GM21717 (cell line): Measurements from ENCODE around the gene KIF25.
"Not testable (repeated sequence)": the region's sequence is repeated elsewhere in the genome, so short reads cannot be mapped to it uniquely, and the experiment has no call there.

Source experiments
- ATAC-seq: cut with Tn5 transposase; IDR thresholded peaks from one replicate; pipeline ENCODE4 v1.9.1; 2021; ENCODE audit warnings: mild to moderate bottlenecking, moderate library complexity; ENCODE audit not compliant: unreplicated experiment

The KIF25 gene

GRCh38 chr6:168061269-168062210, 64.1 kb downstream of the KIF25 start:
- no peak for ATAC-seq

- ATAC-seq: no peak
Observed at GRCh38 chr6:168062346-168063289, 65.1 kb downstream of the KIF25 start.

GRCh38 chr6:168063431-168063830, 66.0 kb downstream of the KIF25 start:
- ATAC-seq: no peak

- ATAC-seq: no peak
Observed at GRCh38 chr6:168064226-168064807, 66.8 kb downstream of the KIF25 start.

DNA sequence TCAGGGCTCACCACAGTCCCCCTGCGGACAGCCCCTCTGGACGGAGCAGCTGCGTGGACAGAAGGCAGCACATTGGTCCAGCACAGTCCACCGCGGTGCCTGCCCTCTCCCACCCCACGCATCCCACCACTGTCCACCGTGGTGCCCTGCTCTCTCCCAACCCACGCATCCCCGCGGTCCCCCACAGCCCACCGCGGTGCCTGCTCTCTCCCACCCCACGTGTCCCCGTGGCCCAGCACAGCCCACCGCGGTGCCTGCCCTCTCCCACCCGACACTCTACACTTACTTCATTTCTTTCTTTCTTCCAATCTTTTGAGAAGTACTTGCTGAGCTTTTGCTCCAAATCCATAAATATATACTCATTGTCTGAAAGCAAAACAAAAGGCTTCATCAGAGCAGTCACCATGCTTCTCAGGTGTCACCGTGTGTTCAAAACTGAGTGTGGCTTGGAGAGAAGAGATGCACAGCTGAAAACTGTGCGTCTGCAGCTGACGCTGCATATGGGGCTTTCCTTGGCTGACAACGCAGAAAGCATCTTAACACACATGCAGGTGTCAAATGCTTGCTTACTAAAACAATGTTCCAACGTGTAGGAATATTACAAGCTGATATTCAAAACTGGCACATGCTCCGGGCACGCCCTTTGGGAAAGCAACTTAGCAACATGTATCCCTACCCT, 69.7 kb downstream of the KIF25 start:
- no peak for ATAC-seq

DNA sequence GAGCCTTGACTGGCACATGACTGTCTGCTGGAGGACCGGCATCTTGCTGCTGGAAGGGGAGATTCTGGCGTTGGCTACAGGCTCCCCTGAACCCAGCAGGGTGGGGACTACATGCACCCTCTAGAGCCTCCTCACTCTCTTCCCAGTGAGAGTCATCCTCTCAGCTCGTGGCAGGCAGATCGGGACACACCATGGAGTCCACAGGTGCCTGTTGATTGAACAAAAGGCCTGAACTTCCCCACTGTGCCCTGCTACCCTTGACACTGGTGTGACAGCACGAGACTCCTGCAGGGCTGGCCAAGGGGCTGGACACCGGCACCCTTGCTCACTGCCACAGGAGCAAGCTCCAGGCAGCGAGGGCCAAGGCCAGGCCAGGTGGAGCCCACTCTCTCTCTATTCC, 73.3 kb downstream of the KIF25 start:
- ATAC-seq: no peak

GRCh38 chr6:168071620-168072019, 74.1 kb downstream of the KIF25 start:
- no peak for ATAC-seq

DNA sequence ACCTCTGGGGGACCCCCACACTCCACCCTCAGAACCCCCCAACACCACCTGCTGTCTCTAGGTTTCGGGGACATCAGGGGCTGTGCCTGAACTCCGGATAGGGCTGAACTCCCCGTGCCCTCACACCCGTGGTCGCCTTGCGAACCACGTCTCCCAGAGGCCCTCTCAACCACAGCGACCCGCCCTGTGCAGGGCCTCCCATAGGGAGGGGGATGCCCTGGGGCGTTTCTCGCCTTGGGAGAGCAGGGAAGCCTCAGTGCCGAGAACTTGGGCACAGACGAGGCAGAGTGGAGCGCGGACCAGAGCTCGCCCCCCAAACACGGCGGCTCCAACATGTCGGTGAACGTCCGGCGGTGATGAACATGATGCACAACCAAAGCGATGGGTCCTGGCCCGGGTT, 74.8 kb downstream of the KIF25 start:
- no peak for ATAC-seq

DNA sequence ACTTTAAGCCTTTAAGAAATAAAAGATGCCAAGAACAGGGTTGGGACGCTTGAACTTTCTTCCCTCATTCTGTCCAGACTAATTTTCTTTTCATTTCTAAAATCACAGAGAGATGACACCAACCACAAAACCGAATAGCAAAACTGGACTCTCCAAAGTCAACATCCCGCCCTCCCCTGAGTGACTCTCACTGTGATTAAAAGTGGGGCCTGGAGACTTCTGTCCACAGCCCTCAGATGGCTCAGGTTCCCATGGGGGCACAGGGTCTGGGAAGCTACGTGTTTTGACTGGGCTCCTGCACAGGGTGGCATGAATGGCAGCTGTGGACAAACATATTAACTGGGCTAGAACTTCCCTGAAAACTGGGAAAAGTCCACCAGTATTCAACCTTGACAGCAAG, 75.3 kb downstream of the KIF25 start:
- no peak for ATAC-seq

DNA sequence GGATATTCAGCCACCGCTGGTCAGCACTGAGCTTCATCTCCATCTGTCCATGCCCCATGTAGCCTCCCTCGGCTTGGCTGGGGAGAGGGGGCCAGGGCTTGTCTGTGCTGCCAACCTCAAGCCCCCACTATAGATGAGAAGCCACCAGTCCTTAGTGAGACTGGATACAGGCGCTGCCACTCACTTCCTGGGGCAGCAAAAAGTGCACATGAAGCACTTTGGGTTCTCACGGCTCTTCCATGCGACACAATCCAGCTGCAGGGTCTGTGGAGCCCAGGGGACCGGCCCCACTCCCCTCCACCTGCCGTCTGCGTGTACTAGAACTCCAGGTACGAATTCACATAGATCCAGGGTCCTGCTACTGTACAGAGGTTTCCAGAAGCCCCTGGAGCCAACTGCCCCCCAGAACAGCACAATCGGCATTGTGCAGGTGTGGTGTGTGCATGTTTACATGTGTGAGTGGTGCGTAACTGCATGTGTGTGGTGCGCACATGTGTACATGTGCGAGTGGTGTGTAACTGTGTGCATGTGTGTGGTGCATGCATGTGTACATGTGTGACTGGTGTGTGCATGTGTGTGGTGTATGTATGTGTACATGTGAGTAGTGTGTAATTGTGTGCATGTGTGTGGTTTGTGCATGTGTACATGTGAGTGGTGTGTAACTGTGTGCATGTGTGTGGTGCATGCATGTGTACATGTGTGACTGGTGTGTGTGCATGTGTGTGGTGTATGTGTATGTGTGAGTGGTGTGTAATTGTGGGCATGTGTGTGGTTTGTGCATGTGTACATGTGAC, 76.7 kb downstream of the KIF25 start:
- ATAC-seq: no peak

GRCh38 chr6:168075216-168075615, 77.7 kb downstream of the KIF25 start:
- ATAC-seq: no peak

- ATAC-seq: no peak
Observed at GRCh38 chr6:168075787-168076202, 78.3 kb downstream of the KIF25 start.

DNA sequence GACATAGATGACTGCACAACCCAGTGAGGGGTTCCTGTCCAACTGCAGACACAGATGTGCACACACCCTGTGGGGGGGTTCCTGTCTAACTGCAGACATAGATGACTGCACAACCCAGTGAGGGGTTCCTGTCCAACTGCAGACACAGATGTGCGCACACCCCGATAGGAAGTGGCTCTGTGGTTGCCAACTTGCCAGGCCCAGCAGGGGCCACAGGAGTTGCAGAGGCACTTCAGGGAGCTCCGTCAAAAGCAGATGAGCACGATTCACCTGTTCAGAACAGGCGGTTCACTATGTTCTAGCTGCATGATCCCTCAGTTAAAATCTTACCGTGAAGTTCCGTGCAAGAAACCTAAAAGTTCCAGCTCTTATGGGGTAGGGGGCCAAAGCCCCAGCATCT, 79.9 kb downstream of the KIF25 start:
- not testable (repeated sequence) for ATAC-seq

- no peak for ATAC-seq
Observed at GRCh38 chr6:168078175-168078942, 80.9 kb downstream of the KIF25 start.

DNA sequence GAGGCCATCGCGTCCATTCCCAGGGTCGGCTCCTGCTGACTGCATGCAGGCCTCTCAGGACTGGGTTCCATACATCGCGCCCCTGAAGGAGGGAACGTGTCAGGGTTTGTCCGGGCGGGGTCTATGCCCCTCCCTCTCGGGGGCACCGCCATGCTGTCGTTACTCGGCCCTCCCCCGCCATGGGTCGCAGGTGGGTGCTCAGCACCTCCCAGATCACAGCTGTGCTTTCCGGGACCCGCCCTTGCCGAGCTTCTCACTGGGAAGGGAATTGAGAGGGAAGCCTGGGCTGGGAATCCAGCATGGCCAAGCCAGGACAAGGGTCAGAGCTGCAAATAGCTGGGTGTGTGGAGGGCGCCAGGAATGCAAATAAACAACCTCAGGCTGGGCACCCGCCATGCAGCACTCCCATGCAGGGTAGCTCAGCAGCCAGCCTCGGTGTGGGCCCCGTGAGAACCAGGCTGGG, 81.5 kb downstream of the KIF25 start, which contains the start of gene FRMD1:
TSS of gene FRMD1 (minus strand) at position 270 of the 463 bp plus-strand sequence. CDS start at position 152, 118 bp downstream.
- no peak for ATAC-seq

- ATAC-seq: no peak
Observed at GRCh38 chr6:168080393-168081077, 83.1 kb downstream of the KIF25 start.

DNA sequence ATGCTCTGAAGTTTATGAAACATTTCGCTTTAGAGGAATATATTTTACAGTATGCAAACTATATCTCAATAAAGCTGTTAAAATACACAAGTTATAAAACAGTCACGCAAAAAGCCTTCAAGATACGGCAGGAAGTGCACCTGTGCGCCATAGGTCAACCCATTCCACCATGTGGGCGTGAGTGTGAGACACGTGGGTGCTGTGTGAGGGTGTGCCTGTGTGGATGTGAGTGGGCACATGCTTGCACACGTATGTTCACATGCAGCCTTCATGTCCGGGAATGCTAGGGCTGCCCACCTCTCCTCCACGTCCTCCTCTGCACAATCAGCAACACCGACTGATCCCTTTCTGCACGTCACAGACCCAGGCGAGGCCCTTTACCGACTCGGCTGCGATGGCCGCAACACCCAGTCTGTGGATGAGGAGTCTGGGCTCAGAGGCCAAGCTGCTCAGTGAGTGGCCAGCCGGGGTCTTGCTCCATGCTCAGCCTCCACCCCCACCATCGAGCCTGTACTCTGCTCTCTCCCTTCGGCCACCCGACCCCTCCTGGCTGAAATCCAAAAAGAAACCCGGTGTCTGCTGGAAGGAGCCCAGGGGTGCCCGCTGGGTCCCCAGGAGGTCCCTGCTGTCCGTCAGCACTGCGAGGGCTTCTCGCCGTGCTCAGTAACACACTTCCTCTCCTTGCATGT, 84.5 kb downstream of the KIF25 start:
- ATAC-seq: no peak
